Testis (tissue), 2 donors: ENCODE measurements around the gene EMP1.

ENCODE experiments used
- CTCF ChIP-seq, 3 experiments: fragments of 450-650 bp in 2 of 3; fragments of 200-600 bp in 1 of 3; sonication (generic) in 1 of 3; IDR thresholded peaks; one replicate each; pipeline ENCODE4 v1.5.1; 2016 to 2019; ENCODE audit warnings: antibody characterized with exemption in 3 of 3, mild to moderate bottlenecking in 2 of 3, moderate library complexity in 1 of 3
- POLR2A ChIP-seq: fragments of 450-650 bp; IDR thresholded peaks from one replicate; pipeline ENCODE4 v1.6.1; 2017; ENCODE audit warnings: antibody characterized with exemption, mild to moderate bottlenecking, moderate library complexity

- no peak for TF ChIP-seq POLR2A
- TF ChIP-seq CTCF (IDR thresholded peaks at IDR 0.05), result no peak
Observed at GRCh38 chr12:13258197-13258596, 61.7 kb downstream of the EMP1 start.
